ENCODE measurements around the gene TOX4.

The TOX4 gene

GRCh38 chr14:21526672-21527317, 49.8 kb downstream of the TOX4 start:
- DNase-seq (ENCODE audit: insufficient read length, low spot score) (no peak), FAIRE-seq (no peak)
- no peak for TF ChIP-seq CTCF (IDR thresholded peaks at IDR 0.05; ENCODE audit: insufficient read depth, missing control alignments)

GRCh38 chr14:21527318-21527679, 50.3 kb downstream of the TOX4 start:
- no peak for DNase-seq (ENCODE audit: insufficient read length, low spot score)
- no peak for TF ChIP-seq CTCF (IDR thresholded peaks at IDR 0.05; ENCODE audit: insufficient read depth, missing control alignments)
- FAIRE-seq: no peak

DNA sequence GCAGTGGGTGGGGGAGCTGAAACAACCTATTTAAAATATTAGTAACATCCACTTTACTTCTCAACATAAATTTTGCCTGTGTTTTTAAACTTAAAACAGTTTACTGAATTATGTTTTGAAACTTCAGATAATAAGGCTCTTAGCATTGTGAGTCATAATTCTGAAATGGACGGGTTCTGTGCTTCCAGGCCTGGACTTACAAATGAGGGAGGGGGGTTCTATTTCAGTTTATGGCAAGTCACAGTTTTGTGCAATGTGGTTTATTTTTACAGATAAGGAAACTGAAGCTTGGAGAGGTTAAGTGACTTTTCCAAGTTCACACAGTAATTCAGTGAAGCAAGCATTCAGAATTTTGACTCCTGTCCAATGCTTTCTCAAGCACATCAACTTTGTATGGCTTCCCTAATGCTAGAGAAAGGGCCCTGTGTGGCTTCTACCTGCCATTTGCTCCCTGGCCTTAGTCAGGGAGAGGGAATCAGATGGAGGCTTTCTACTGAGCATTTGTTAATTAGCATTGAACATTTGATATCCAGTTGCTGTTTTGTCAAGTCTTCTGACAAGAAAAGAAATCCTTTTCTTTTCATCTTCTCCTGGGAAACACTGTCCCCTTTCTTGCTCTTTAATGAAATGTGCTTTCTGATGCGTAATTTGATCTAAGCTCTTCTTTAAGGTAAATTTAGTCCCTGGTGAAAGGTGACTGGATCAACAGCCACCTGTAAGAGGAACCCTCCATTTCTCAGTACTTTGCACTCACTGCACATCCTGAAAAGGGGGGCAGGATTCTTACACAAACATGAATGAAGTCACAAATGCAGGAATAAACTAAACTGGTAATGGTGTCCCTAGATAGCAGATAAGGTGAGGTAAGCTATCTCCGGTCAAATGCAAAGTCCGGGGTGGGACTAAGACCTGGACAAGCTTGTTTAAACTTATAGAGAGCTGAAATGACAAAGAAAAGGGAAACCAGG, 51.7 kb downstream of the TOX4 start:
- FAIRE-seq: no peak
- no peak for TF ChIP-seq CTCF (IDR thresholded peaks at IDR 0.05; ENCODE audit: insufficient read depth, missing control alignments)
- no peak for DNase-seq (ENCODE audit: insufficient read length, low spot score)

DNA sequence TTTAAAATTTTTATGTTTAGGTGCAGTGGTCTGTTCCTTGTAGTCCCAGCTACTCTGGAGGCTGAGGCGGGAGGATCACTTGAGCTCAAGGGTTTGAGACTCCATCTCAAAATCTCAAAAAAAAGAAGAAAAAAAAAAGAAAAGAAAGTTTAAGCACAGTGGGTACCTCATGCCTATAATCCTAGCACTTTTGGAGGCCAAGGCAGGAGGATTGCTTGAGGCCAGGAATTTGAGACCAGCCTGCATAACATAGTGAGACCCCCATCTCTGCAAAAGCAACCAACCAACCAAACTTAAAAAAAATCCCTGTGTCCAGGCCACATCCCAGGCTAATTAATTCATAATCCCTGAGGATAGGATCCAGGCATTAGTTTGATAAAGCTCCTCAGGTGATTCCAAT, 52.5 kb downstream of the TOX4 start:
- FAIRE-seq (no peak), DNase-seq (ENCODE audit: insufficient read length, low spot score) (no peak)
- no peak for TF ChIP-seq CTCF (IDR thresholded peaks at IDR 0.05; ENCODE audit: insufficient read depth, missing control alignments)

DNA sequence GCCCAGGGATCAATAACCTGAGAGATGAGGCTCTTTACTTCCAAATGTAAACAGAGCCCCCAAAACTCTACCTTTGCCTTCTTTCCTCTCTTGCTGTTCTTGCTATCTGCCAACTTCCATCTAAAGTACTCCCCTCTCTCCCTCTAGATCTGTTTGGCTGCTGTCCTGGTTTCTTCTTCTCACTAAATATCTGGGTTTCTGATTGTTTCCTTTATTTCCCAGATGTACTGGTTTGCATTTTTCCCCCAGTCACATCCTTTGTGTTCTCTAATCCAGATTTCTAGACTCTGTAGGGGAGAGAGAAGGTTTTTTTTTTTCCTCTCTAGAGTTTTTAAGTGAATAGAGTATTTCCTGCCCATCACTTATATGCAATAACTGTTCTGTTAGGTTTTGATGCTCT, 56.3 kb downstream of the TOX4 start:
- DNase-seq (ENCODE audit: insufficient read length, low spot score): no peak
- no peak for FAIRE-seq
- no peak for TF ChIP-seq CTCF (IDR thresholded peaks at IDR 0.05; ENCODE audit: insufficient read depth, missing control alignments)

DNA sequence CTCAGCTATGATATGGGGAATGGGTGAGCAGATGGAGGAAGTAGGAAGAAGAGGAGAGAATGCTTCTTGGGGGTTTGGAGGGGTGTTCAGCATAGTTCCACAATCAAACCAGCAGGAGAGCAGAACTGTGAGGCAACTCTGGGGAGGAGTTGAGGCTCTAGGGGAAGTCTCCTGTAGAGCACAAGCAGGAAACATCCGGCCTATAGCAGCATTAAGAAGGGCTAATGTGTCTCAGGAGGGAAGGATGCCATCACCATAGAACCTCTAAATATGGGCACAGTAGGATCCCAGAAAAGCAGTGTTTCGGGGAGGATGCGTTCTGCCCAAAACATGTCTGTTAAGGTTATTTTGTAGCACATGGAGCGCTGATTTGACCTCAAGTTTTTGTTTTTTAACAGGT, 57.6 kb downstream of the TOX4 start:
- FAIRE-seq (no peak), DNase-seq (ENCODE audit: insufficient read length, low spot score) (no peak)
- no peak for TF ChIP-seq CTCF (IDR thresholded peaks at IDR 0.05; ENCODE audit: insufficient read depth, missing control alignments)

All from D721Med (cell line).